ENCODE measurements around the gene NTF3.
A peak's percentile ranks its signal among the peaks of the same experiment; 100 is the strongest.

The NTF3 gene

DNA sequence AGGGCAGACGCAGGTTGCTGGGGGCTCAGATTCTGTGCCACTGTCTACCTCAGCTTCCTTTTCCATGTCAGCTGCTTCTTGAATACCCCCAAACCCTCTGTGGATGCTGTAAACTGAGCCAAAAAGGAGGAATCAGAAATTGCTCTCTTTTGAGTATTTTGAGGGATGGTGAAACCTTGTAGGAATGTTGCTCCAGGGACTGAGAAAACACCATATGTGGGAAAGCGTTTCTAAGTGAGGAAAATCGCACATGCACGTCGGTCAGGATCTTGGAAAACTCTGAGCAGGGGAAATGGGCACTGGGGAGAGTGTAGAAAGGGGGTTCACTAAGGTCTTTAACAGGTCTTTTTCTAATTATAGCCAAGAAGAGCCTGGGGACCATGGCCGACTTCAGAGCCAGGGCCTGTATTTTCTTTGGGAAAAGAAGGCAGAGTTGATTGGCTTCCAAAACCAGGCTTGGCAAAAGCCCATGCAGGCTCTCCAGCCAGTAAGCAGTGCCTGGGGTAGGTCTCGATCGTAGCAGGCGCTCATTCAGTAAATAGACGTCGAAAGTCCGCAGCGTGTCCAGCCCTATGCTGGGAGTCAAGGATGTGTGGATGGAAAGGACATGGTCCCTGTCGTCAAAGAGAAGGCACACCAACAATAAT, 58.0 kb downstream of the NTF3 start:
- DNase-seq, result no peak

DNA sequence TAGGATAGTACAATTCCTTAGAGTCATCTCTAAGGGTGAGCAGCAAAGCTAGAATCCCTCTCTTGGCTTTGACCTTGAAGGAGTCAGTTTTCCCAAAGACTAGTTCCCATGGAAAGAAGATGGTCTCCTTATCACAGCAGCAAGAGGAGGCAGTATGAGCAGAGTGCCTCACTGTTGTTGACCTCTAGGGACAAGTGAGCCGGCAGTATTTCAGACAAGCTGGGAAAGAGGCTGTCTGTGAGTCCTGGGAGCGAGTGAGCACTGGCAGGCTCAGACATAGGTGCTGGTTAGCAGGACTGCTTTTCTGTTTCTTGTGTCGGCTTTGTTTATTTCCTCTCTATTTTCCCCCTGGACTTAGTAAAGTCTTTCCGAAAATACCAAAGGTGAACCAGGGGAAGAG, 60.7 kb downstream of the NTF3 start:
- DNase-seq, result no peak

DNA sequence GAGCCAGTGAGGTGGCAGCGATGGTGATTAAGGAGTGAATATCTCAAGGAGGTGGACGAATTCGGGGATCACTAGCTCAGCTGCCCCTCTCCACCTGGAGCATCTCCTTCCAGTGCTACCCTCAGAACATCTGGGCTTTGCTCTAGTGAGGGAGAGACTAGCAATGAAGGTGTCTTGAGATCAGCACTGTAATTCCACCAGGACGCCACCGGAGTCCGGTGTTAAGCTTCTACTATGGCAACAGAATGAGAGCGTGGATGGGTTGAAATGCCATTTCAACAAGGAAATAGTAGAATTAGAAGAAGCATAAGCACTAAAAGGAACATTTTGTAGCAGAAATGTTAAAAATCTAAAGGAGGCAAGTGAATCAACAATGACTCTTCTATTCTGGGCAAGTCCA, 61.1 kb downstream of the NTF3 start:
- DNase-seq, result no peak

DNA sequence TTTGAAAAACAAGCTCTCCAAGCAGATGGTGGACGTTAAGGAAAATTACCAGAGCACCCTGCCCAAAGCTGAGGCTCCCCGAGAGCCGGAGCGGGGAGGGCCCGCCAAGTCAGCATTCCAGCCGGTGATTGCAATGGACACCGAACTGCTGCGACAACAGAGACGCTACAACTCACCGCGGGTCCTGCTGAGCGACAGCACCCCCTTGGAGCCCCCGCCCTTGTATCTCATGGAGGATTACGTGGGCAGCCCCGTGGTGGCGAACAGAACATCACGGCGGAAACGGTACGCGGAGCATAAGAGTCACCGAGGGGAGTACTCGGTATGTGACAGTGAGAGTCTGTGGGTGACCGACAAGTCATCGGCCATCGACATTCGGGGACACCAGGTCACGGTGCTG, 62.4 kb downstream of the NTF3 start:
- no peak for DNase-seq

DNA sequence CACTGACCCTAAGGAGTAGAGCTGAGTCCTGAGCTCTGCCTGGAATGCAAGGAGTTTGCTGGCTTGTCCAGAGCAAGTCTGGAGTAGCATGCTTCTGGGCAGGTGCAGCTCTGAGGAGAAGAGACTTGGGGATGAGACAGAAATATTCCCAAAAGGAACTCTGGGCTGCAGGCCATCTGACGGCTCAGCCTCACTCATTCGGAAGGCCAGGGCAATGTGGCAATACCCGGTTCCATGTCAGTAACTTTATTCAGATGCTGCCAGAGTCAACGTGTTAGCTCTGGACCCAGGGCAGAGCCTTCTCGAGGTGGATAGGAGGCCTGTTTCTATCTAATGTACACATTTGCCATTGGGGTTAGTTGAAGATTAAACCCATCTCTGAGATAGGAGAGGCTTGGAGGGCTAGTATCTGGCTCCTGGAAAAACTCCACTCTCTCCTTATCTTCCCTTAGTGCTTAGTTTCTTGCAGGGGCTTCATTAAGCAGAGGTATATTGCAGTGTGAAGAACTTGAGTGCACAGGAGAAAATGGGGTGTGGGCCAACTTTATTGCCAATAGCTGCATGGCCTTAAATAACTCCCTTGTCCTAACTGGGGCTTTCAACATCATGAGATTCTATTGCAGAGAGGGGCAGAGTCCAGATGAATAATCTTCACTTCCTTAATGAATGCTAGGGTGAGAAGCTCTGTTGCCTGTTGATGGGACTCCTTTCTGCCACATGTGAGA, 65.6 kb downstream of the NTF3 start:
- DNase-seq, result no peak

DNA sequence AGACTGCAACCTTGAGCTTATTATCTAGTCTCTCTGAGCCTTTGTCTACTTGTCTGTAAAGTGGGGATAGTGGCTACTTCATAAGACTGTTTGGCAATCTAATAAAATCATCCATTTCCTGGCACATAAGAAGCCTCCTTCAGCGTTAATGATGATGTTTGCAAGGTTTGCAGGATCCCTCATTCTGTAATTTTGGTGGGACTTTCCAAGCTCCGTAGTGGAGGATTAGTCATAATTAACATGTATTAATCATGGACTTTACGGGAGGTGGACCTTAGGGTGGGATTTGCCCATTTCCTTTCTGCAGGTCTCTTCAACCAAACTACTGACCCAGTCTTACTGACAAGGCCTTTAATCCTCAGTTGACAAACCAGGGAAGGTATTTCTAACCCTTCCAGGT, 66.2 kb downstream of the NTF3 start:
- DNase-seq, result no peak

DNA sequence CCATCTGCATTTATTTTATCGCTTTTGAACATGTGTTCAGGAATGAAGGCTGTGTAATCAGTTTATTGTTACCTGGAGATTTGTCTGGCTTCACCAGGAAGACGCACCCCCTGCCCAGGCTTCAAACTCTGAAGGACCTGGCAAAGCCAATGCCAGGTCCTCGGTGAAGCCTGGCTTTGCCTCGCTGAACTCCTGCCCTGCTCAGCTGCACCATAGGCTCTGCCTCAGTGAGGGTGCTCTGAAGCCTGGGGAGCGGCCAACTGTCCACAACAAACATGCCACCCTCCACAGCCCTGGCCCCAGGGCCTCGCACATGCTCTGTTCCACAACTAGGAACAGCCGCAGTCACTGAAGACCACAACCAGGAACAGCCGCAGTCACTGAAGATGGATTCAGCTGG, 66.9 kb downstream of the NTF3 start:
- DNase-seq, result no peak

DNA sequence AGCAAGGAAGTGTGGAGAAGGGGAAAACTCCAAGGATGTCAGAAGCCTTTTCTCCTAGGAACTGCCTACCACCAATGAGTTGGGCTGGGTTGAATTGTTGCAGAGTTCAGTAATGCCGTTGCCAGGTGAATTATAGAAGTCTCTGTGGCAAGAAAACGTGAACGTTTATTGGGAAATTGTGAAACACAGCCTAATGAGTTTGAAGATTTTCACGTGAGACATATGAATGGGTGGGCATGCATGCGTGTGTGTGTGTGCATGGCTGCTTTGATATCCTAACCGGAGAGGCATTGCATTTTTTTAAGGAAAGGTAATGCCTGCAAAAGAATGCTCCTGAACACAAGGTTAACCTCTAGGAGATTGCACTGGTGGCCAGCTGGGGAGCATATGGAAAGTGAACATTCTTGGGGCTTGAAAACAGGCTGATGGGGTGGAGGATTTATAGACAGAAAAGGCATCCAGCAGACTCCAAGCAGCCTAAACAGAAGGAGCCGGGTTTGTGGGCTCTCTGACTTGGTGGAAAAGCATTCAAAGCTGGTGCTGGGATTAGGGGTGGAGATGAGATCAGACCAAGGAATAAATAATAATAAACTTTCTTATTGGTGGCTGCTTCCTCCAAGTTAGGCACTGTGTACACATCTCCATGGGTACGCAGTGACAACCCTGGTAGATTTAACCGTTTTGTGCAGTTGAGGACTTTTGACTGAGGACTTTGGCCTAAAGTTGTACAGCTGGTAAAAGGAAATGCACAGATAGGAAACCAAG, 67.8 kb downstream of the NTF3 start:
- no peak for DNase-seq

DNA sequence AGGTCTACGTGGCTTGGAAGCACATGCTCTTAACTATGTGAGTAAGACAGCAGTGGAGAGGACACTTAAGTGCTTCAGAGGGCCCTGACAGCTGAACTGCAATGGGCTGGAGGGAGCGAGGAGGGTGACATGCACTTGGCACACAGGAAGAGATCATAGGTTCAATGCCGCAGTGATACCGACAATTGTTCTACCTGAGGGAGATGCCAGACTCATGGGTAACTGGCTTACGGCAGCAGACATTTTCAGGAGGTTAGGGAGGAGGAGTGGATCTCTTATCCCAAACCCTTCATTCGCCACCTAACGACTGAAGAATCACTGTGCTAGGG, 68.4 kb downstream of the NTF3 start:
- no peak for DNase-seq

DNA sequence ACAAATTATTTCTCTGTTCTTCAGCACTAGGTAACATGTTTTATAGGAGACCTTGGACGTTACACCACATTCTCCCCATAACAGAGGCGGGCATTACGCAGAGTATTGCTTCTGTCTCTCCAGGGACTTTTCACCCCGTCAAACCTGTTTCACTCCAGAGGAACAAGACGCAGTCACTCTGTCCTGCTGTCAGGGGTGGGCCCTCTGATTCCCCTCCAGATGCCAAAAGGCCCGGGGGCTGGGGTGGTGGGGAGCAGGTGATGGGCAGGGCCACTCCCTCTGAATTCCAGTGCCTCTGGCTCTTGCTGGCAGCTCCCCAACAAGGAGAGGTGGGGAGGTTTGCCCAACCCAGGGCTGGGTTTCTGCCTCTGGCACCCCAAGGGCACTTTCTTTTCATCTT, 71.9 kb downstream of the NTF3 start:
- DNase-seq, result no peak

DNA sequence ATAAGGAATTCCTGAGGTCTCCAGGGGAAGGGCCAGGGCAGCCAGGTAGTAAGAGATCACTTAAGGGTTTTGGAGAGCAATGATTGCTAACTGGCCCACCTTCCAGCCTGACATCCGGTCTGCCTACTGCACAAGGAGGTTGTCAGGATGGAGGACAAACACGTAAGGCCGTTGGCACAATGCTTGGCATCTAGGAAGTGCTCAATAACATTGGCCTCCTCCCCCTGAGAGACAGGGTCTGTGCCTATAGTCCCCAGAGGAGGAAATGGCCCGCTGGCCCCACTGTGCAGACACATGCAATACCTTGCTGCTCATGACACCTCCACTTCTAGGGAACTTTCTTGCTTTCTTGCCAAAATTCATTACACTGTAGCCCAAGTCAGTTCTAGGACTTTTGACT, 73.2 kb downstream of the NTF3 start:
- no peak for DNase-seq

DNA sequence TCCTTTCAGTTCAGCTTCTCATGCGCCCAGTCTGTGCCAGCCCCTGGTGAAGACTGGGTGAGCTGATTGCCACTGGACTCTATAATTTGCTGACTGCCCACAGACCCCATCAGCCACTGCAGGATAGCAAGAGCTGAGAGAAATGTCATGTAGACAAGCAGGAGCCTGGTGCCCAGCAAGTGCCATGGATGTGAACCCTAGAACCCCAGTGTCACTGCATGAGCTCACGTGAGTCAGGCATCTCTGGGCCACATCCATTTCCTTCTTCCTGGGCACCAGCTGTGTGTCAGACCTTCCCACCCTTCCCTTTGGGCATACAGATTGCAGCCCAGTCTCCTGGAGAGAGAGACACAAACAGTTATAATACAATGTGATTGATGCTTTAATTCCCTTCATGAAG, 73.8 kb downstream of the NTF3 start:
- no peak for DNase-seq

DNA sequence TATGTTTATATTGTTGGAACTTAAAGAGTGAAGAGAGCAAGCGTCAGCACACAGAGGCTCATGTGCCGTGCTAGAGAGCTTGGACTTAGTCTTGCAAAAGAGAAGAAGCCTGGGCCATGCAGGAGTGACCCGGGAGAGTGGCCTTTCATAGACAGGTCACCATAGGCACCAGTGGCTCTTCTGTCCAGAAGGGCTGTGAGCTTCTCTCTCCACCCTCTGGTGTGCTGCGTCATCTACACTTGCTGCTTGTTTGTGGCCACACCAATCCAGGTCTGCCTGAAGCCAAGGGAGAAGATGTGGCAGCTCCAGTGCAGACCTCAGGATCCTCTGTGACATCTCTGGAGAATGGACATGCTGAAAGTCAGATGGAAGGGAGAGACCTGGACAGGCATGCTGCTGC, 74.4 kb downstream of the NTF3 start:
- no peak for DNase-seq

DNA sequence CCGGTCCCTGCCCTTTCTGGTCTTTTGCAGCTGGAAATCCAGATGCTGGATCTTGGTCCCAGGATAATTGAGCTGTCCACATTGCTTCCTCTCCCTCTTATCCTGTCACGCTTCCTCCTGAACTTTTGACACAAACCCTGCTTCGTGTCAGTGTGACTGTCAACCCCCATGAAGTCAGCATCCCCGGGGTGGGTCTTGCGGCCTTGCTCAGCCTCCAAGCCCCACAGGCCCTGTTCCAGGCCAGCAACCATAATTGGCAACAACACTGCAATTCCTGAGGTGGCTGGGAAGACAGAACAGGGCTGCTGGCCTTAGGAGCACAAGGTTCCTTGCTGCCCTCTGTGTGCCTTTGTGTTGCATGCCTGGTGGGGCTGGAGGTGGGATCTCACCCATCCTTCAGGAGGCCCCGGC, 74.9 kb downstream of the NTF3 start:
- DNase-seq, result no peak

DNA sequence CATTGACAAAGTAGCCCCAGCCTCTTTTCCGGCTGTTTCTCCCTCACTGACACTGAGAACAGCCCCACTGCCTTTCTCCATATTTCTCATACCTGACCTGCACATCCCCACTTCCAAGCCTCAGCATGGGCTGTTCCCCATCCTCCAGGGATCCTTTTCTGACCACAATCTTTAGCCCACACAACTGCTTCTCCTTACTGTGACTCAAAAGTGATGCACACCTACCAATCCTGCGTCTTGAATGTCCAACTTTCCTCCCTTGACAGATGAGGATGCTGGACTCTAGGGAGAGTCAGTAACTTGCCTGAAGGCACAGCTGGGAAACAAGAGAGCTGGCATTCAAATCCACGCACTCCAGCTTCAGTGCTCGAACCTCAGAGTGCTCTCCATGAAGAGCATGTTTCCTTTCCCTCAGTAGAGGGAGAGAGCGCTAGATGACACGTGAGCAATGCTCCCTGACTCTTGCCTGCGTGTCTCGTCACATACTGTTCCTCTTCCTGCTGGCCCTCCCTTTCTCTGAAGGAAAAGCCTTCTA, 75.6 kb downstream of the NTF3 start:
- DNase-seq, result no peak

DNA sequence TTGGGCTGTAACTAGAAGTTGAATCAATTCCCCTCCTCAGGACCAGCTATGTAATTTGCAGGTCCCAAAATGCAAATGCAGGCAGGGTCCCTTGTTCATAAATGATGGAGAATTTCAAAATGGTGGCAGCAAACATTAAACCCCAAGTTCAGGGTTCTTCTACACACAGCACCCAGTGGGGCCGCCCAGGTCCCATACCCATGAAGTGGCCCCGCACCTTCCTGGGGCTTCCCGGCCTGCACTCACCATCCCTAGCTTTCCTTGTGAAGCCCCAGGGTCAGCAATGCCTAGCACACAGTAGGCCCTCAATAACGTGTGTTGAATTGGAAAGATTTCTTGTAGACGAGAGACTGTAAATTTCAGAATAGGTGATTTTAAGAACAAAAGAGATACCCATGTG, 76.0 kb downstream of the NTF3 start:
- no peak for DNase-seq

DNA sequence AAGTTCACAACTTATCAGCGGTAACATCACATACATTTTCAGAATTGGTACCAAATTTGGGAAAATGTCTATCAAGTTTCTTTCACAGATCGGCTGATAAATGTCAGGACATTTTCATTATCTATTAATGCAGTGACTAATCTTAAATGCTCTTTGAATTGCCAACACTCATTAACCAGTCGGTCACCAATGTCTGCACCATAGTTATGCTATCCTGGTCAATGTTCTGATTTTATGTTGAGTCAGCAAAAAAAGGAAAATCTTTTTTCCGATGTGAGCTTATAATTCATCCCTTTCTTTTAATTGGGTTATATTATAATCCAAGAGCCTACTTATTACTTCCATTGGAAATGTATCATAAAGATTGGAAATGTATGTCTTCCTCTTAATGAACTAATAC, 77.2 kb downstream of the NTF3 start:
- no peak for DNase-seq

DNA sequence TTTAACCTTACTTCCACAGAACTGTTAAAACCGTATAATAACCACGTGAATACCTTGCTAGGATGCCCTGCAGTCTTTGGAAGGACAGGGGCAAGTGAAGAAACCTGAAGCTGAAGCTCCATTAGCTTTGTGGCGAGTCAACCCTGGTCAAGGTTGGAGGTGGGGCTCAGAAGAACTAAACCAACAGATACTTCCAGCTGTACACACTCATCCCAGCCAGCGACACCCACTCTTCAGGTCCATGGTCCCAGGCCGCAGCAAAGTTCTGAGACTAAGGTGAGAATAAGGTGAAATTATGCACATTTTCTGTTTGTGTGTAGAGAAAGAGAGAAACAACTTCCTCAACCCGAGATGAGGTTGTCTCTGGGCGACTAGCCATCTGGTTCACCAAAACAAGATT, 77.6 kb downstream of the NTF3 start:
- no peak for DNase-seq

DNA sequence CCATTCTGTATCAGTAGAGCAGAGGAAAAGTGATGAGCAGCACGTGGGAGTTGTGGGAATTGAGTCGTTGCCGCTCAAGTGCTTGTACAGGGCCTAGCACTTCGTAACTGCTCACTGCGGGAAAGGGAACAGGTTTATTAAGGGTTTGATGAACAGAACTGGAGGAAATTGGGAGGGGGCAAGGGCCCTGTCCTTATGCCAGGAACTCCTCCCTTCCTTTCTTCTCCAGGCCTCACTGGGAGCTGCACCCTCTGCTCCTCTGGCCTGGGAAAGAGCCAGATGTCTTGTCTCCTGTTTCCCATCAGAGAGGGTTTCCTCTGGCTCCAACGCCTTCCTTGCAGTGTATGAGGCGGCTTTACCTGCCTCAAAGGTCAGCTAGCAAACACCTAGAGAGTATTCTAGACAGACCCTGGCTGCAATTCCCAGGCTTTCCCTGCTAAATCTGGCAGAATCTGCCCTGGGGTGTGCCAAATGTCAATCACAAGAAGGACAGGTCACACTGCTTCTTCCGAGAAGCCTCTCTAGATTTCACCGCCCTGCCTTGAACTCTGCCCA, 78.4 kb downstream of the NTF3 start:
- no peak for DNase-seq

DNA sequence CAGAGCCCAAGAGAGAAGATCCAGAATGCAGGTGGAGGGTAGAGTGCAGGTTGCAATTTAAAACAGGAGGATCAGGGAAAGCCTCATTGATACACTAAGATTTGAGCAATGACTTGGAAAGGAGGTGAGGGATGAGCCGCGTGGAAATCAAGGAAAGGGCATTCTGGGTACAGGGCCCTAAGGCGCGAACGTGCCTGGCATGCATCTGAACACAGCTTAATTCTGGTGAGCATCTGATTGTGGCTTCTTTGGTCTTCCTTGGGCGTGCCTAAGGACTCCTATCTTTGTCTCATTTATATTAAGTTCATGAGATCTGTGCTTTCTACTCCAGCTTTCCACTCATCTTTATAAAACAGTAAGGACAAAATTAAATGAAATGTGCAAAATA, 79.3 kb downstream of the NTF3 start:
- DNase-seq, result no peak

DNA sequence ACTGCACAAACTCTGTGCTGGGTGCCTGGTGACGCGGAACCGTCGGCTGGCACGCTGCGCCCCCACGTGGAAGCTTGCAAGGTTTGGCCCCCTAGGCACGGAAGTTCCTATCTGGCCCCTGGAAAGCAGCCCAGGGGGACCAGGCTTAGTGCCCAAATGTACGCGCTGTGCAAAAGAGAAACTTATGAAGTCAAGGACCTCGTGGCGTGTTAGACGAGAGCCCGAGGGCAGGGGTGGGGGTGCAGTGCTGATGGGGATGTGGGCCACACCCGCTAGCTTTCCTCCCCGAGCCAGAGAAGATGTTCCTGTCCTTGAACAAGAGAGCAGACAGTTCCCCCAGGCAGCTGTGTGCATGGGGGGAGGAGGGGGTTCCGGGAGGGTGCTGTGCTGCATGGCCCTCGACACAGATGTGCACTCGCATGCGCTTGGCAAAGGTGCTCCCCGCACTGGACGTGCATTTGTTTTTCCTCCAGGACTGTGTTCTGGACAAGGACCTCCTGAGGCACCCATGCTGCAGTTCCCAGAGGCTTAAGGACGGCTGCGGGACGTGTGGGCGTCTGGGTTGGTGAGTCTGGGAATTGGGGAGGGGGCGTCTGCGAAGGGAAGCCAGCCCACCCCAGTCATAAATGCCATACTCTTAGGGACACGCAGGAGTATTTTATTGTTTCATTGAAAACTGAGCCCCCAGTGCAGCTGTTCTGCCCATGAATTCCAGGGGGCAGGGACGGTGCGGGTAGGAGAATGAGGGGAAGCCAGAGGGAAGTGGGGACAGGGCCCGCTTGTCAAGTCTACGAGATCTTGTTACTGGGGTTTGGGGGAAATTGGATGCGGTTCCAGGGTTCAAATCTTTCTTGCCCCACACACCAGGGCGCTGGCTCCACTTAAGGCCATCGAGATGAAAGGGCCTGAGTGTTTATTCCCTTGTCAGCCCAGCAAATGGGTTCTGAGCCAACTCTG, 80.0 kb downstream of the NTF3 start:
- peak; percentile 71 for DNase-seq

DNA sequence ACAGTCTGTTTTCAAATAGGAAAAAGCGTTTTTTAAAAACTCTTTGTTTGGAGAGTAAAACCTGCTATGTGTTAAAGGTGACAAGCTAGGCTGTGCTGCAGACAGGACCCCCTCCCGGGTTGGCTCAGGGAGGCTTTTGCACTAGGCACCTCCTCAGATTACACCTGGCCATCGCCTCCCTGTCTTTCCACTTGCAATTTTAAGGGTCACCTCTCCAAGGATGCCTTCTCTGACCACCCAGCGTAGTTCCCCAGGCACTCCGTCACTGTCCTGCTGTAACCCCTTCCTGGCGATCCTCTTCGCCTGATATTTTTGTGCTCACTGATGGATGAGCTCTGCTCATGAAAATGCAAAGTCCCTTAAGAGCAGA, 80.7 kb downstream of the NTF3 start:
- DNase-seq, result no peak

DNA sequence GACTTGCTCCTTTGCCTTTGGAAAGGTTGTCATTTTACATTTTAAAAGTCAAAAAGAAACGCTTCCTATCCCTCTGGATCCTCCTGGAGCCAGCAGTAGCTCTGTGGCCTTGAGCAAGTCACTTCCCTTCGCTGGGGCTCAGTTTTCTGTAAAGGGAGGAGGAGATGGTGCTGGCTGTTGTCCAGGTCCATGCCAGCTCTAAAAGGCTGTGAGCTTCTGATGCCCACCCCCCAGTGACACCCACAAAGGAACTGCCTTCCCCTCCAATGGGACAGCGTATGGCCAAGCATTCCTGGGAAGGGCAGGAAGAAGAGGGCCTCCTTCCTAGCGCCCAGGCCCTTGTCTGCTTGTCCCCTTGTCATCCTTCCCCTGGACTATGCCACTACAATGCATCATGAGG, 81.5 kb downstream of the NTF3 start:
- no peak for DNase-seq

All from hematopoietic multipotent progenitor cell treated with erythropoietin and hydrocortisone succinate and interleukin-3 and kit ligand, for 6 days (in vitro differentiated cells).